Neural cell (in vitro differentiated cells): ENCODE data around the gene UBE2K. TPM values are rescaled to one million over a fixed set of nuclear protein-coding genes. Genes with fewer than 3 reads are reported as not detected.
"Not testable (repeated sequence)": the region's sequence is repeated elsewhere in the genome, so short reads cannot be mapped to it uniquely, and the experiment has no call there.

Source experiments
- H2AFZ ChIP-seq: fragments of 200-600, 300-800 bp; sonication (generic), shearing (Covaris generic); 2 replicates; pipeline ENCODE4 v1.6.0; 2014; ENCODE audit warnings: low read depth, mild to moderate bottlenecking, antibody characterized with exemption, low read length, moderate library complexity
- H3F3A ChIP-seq: fragments of 200-600 bp; shearing (Covaris generic); 2 replicates; pipeline ENCODE4 v1.6.1; 2016; ENCODE audit warnings: mild to moderate bottlenecking, moderate library complexity, mixed read lengths, antibody characterized with exemption, low read length; ENCODE audit not compliant: insufficient read depth, poor library complexity, severe bottlenecking
- H3K27ac ChIP-seq: fragments of 200-600, 300-800 bp; sonication (generic), shearing (Covaris generic); 2 replicates; pipeline ENCODE4 v1.5.1; 2014; ENCODE audit warnings: mild to moderate bottlenecking, low read length, moderate library complexity
- H3K27me3 ChIP-seq: fragments of 300-800, 200-600 bp; sonication (generic), shearing (Covaris generic); 2 replicates; pipeline ENCODE4 v1.6.0; 2014; ENCODE audit warnings: mild to moderate bottlenecking, low read depth, low read length, moderate library complexity; ENCODE audit not compliant: insufficient read depth
- H3K36me3 ChIP-seq: fragments of 300-800, 200-600 bp; sonication (generic), shearing (Covaris generic); 2 replicates; pipeline ENCODE4 v1.5.1; 2014; ENCODE audit warnings: mild to moderate bottlenecking, antibody characterized with exemption, low read length, moderate library complexity; ENCODE audit not compliant: insufficient read depth
- H3K4me2 ChIP-seq: fragments of 300-800, 200-600 bp; sonication (generic), shearing (Covaris generic); 2 replicates; pipeline ENCODE4 v1.6.0; 2014; ENCODE audit warnings: mild to moderate bottlenecking, low read length
- H3K4me3 ChIP-seq: fragments of 300-800, 200-600 bp; sonication (generic), shearing (Covaris generic); 2 replicates; pipeline ENCODE4 v1.5.1; 2014; ENCODE audit warnings: mild to moderate bottlenecking, low read length, moderate library complexity
- H3K79me2 ChIP-seq: fragments of 200-600 bp; shearing (Covaris generic); replicated peaks from 2 replicates; pipeline ENCODE4 v1.6.0; 2014; ENCODE audit warnings: mild to moderate bottlenecking, low read length, moderate library complexity; ENCODE audit not compliant: insufficient read depth
- H3K9ac ChIP-seq: fragments of 300-800, 200-600 bp; sonication (generic), shearing (Covaris generic); 2 replicates; pipeline ENCODE4 v1.6.1; 2016; ENCODE audit warnings: mild to moderate bottlenecking, low read length, mixed read lengths
- H3K9me2 ChIP-seq: fragments of 200-600 bp; shearing (Covaris generic); 2 replicates; pipeline ENCODE4 v1.6.1; 2016; ENCODE audit warnings: mild to moderate bottlenecking, low read length, mixed read lengths; ENCODE audit not compliant: insufficient read depth
- H3K9me3 ChIP-seq: fragments of 200-600, 300-800 bp; sonication (generic), shearing (Covaris generic); 2 replicates; pipeline ENCODE4 v1.6.1; 2016; ENCODE audit warnings: mild to moderate bottlenecking, mixed run types, low read length, moderate library complexity, mixed read lengths
- H4K20me1 ChIP-seq: fragments of 200-600 bp; shearing (Covaris generic); 2 replicates; pipeline ENCODE4 v1.6.1; 2016; ENCODE audit warnings: mild to moderate bottlenecking, mixed run types; ENCODE audit not compliant: insufficient read depth
- EP300 ChIP-seq: fragments of 450-650 bp; conservative IDR thresholded peaks from 2 replicates; pipeline ENCODE4 v1.6.1; 2014; ENCODE audit warnings: antibody characterized with exemption, mild to moderate bottlenecking, moderate library complexity; ENCODE audit not compliant: poor library complexity, severe bottlenecking
- EZH2 ChIP-seq: fragments of 200-600, 300-800 bp; shearing (Covaris generic), sonication (generic); IDR thresholded peaks from 2 replicates; pipeline ENCODE4 v1.6.1; 2014; ENCODE audit warnings: antibody characterized with exemption, low read length, borderline replicate concordance, mild to moderate bottlenecking; ENCODE audit not compliant: insufficient read depth, poor library complexity, severe bottlenecking
- MXI1 ChIP-seq: fragments of 450-650 bp; conservative IDR thresholded peaks from 2 replicates; pipeline ENCODE4 v1.6.1; 2014; ENCODE audit warnings: antibody characterized with exemption, mild to moderate bottlenecking; ENCODE audit not compliant: poor library complexity, severe bottlenecking
- POLR2AphosphoS5 ChIP-seq: IDR thresholded peaks from 2 replicates; pipeline ENCODE4 v1.6.1; 2012
- RAD21 ChIP-seq: fragments of 450-650 bp; conservative IDR thresholded peaks from 2 replicates; pipeline ENCODE4 v1.6.1; 2014; ENCODE audit warnings: antibody characterized with exemption, mild to moderate bottlenecking, moderate library complexity
- SMC3 ChIP-seq: fragments of 450-650 bp; conservative IDR thresholded peaks from 2 replicates; pipeline ENCODE4 v1.6.1; 2014; ENCODE audit warnings: antibody characterized with exemption, mild to moderate bottlenecking, moderate library complexity; ENCODE audit not compliant: poor library complexity
- TAF1 ChIP-seq: IDR thresholded peaks from 2 replicates; pipeline ENCODE4 v1.6.1; 2012; ENCODE audit warnings: low read depth
- polyA plus RNA-seq: library from polyadenylated mRNA; depleted of rRNA; stranded (reverse); fragments of >200 nt; gene quantifications from 2 replicates; pipeline ENCODE4 v1.2.3, GENCODE V29; 2014
- TF ChIP-seq, protein P1 (sequence below): IDR thresholded peaks from 2 replicates; pipeline ENCODE4 v1.6.1; 2012; ENCODE audit warnings: borderline replicate concordance
- TF ChIP-seq, protein P2 (sequence below): fragments of 450-650 bp; IDR thresholded peaks from 2 replicates; pipeline ENCODE4 v1.5.1; 2014; ENCODE audit warnings: antibody characterized with exemption, mild to moderate bottlenecking, moderate library complexity; ENCODE audit not compliant: poor library complexity, severe bottlenecking

UBE2K gene
- polyA plus RNA-seq, 1 donor from 2014 or later, result 45.8 TPM

DNA sequence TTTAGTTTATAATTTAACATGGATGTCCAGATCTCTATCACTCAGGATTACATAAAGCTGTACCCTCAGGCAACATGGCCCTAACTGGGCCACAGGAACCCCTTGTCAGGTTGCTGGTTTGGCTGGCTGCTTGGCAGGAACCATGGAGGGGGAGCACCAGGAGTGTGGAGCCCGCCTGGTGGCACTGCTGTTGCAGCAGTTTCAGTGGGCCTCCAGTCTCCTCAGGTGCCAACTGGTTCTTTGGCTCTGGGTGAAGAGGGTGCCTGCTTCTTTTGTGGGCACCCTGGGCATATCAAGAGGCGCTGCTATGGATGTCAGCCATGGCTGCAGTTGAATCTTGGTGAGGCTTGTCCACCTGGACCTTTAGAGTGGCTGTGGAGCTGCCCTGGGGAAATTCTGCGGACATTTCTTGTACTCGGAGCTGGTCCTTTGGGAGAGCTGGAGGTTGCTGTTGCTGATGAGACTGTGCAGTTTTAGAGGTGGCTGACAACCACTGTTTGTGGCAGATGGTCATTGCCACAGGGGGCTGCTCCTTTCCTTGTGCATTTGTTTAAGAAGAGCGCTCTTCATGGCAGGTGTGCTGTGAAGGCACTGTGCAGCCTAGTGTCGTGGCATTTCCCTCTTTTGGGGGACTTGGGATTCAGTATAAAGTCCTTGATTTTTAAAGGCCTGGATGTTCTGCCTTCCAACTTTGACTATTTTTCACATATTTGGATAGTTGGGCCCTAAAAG, 48.9 kb upstream of the UBE2K start:
- Histone ChIP-seq H3K9ac (no peak overlapping the region), H3K4me3 (no peak overlapping the region), H3K27ac (no peak overlapping the region), H3K27me3 (no peaks in the 10 kb centered on the region), H3K36me3 (no peaks in the 10 kb centered on the region), H2AFZ (no peak overlapping the region), H3F3A (no peaks in the 10 kb centered on the region), H3K9me3 (no peaks in the 10 kb centered on the region), H3K4me2 (no peak overlapping the region), H3K79me2 (no peaks in the 10 kb centered on the region), H3K9me2 (no peaks in the 10 kb centered on the region), H4K20me1 (no peaks in the 10 kb centered on the region)
- TF ChIP-seq, protein P1, sequence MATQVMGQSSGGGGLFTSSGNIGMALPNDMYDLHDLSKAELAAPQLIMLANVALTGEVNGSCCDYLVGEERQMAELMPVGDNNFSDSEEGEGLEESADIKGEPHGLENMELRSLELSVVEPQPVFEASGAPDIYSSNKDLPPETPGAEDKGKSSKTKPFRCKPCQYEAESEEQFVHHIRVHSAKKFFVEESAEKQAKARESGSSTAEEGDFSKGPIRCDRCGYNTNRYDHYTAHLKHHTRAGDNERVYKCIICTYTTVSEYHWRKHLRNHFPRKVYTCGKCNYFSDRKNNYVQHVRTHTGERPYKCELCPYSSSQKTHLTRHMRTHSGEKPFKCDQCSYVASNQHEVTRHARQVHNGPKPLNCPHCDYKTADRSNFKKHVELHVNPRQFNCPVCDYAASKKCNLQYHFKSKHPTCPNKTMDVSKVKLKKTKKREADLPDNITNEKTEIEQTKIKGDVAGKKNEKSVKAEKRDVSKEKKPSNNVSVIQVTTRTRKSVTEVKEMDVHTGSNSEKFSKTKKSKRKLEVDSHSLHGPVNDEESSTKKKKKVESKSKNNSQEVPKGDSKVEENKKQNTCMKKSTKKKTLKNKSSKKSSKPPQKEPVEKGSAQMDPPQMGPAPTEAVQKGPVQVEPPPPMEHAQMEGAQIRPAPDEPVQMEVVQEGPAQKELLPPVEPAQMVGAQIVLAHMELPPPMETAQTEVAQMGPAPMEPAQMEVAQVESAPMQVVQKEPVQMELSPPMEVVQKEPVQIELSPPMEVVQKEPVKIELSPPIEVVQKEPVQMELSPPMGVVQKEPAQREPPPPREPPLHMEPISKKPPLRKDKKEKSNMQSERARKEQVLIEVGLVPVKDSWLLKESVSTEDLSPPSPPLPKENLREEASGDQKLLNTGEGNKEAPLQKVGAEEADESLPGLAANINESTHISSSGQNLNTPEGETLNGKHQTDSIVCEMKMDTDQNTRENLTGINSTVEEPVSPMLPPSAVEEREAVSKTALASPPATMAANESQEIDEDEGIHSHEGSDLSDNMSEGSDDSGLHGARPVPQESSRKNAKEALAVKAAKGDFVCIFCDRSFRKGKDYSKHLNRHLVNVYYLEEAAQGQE, result no peak
- no peak for TF ChIP-seq EZH2
- TF ChIP-seq SMC3, result no peak
- no peak for TF ChIP-seq TAF1
- no peak for TF ChIP-seq POLR2AphosphoS5
- no peak for TF ChIP-seq RAD21
- TF ChIP-seq, protein P2, sequence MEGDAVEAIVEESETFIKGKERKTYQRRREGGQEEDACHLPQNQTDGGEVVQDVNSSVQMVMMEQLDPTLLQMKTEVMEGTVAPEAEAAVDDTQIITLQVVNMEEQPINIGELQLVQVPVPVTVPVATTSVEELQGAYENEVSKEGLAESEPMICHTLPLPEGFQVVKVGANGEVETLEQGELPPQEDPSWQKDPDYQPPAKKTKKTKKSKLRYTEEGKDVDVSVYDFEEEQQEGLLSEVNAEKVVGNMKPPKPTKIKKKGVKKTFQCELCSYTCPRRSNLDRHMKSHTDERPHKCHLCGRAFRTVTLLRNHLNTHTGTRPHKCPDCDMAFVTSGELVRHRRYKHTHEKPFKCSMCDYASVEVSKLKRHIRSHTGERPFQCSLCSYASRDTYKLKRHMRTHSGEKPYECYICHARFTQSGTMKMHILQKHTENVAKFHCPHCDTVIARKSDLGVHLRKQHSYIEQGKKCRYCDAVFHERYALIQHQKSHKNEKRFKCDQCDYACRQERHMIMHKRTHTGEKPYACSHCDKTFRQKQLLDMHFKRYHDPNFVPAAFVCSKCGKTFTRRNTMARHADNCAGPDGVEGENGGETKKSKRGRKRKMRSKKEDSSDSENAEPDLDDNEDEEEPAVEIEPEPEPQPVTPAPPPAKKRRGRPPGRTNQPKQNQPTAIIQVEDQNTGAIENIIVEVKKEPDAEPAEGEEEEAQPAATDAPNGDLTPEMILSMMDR, result no peak
- TF ChIP-seq MXI1, result no peak
- TF ChIP-seq EP300, result no peak

DNA sequence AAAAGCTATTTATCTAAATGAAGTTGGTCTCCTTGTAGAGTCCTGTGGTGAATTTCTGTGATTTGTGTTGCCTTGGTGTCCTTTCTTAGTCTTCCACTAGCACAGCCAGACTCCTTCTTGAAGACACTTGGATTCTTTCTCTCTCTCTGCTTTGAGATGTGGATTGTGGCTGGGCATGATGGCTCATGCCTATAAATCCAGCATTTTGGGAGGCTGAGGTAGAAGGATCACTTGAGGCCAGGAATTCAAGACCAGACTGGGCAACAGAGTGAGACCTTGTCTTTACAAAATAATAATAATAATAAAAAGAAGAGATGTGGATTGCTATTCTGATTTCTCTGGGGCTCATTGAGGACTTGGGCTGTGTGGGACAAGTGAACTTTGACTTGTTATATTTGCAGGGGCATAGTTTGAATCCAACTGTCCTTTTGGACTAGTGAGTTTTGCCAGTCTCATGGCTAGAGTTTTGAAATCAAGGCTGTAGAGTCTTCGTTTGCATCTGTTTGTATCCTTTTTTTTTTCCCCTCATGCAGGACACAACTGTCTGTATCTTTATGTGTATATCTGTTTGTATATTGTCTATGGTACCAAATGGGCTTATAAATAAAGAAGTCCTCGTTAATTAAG, 48.2 kb upstream of the UBE2K start:
- Histone ChIP-seq H3K27me3 (no peaks in the 10 kb centered on the region), H3K4me3 (no peak overlapping the region), H4K20me1 (no peaks in the 10 kb centered on the region), H3K9ac (no peak overlapping the region), H2AFZ (no peak overlapping the region), H3F3A (no peaks in the 10 kb centered on the region), H3K4me2 (no peak overlapping the region), H3K79me2 (no peaks in the 10 kb centered on the region), H3K36me3 (no peaks in the 10 kb centered on the region), H3K9me2 (no peaks in the 10 kb centered on the region), H3K27ac (no peak overlapping the region), H3K9me3 (no peaks in the 10 kb centered on the region)
- TF ChIP-seq MXI1 (no peak), POLR2AphosphoS5 (no peak), TAF1 (no peak), SMC3 (no peak), EZH2 (no peak), RAD21 (no peak)
- TF ChIP-seq, protein P2, result no peak
- TF ChIP-seq, protein P1, result no peak

DNA sequence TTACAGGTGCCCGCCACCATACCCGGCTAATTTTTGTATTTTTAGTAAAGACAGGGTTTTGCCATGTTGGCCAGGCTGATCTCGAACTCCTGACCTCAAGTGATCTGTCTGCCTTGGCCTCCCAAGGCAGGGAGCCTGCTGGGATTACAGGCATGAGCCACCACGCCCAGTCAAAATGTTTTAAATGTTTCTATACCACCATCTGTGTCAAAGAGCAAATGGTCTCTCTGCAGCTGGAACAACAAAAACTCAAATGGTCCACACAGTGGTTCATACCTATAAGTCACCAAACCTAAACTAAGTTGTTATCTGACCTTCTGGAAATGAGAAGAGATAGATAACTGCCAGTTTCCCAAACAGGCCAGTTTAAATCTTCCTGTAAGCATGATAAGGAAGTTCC, 46.4 kb upstream of the UBE2K start:
- not testable (repeated sequence) for H3K9ac ChIP-seq, H3K4me3 ChIP-seq

More for the DNA sequence above, 46.4 kb upstream of the UBE2K start:
- H4K20me1 ChIP-seq, H3K27me3 ChIP-seq, H3F3A ChIP-seq, H2AFZ ChIP-seq, H3K36me3 ChIP-seq, H3K79me2 ChIP-seq, H3K9me3 ChIP-seq, H3K27ac ChIP-seq, H3K9me2 ChIP-seq, H3K4me2 ChIP-seq: not testable (repeated sequence)
